ENCODE results near the gene FMN2.
A peak's percentile ranks its signal among the peaks of the same experiment; 100 is the strongest.

FMN2 gene

DNA sequence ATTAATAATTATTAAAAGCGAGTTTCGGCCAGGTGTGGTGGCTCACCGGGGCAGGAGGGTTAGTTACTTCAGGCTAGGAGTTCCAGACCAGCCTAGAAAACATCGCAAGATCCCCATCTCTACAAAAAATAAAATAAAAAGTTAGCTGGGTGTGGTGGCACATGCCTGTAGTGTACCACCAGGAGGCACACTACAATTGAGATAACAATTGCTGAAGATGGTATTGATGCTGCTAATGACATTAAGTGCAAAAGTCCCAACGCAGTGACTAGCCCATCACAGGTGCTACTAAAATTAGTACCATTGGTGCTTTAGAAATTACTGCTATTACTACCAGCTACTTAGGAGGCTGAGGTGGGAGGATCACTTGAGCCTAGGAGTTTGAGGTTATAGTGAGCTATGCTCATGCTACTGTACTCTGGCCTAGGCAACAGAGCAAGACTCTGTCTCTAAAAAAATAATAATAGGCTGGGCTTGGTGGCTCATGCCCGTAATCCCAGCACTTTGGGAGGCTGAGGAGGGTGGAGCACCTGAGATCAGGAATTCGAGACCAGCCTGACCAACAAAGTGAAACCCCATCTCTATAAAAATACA lies 363.6 kb downstream of the FMN2 start:
- peak; percentile 26 for DNase-seq

DNA sequence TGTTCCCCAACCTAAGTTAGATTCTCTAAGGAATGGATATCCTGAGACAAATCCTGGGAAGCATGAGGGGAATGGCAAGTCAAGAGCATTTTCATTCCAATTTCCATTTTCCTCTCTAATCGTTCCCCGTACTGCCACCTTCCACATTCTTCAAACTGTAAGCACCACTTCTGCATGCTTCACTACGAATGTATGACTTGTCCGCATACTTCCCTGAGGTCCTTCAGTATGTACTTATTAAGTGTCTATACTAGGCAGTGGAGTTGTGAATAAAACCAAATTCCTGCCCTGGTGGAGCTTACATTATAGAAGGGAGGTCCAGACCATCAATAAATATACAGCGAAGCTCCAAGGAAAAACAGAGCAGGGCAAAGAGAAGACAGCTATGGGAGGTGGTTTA lies 365.5 kb downstream of the FMN2 start:
- DNase-seq = no peak

- no peak for DNase-seq
These were observed 370.6 kb downstream of the FMN2 start for GRCh38 chr1:240462277-240462676.

GRCh38 chr1:240462766-240463395 lies 371.2 kb downstream of the FMN2 start:
- DNase-seq = no peak

GRCh38 chr1:240464099-240464498 lies 372.4 kb downstream of the FMN2 start:
- DNase-seq = no peak

DNA sequence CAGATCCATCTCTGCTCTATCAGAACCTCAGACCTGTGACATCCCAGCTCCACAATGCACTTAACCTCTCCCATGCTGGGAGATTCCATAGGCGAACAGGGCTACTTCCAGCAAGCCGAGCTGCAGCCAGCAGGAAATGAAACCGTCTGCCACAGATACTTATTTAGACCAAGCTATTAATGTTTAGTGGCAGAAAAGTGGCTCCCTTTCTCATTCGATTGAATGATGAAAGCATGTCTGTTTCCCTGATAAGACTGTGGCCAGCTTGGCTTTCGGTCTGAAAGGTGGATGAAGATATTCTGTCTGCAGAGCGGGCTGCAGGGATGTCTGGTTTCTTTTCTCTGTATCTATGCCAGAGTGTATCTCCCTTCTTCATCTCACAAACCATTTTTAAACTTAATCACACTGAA lies 373.9 kb downstream of the FMN2 start:
- DNase-seq = no peak

DNA sequence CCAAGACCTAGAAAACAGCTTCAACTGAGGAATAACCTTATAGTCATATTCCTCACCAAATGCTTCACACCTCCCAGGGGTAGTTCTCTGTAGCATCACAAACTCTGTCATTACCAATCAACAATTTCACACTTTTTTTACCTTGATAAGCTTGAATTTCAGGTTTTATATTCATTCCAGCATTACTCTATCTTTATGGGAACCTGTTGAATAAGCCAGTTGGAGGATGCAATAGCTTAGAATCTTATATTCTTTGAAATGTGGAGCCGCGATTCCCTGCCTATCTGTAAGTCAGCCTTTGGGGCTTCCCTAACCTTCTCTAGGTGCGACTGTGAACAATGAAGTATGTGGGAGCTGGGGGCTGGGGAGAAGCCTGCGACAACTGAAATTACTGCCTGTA lies 374.8 kb downstream of the FMN2 start:
- DNase-seq = no peak

DNA sequence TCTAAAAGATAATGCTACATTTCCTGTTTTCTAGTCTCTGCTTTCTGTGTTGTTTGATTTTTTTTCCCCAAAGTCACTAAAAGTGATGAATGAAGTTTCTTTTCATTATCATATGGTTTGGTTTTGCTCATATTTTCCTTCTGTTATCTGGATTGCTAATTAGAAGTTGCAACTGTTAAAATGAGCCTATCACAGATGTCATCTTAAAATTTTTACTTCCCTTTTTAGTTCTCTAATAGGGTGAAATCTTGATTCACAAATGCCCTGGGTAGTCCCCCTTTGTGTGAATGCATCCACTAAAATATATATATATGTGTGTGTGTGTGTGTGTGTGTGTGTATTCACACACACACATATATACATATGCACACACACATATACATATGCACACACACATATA lies 376.2 kb downstream of the FMN2 start:
- no peak for DNase-seq

DNA sequence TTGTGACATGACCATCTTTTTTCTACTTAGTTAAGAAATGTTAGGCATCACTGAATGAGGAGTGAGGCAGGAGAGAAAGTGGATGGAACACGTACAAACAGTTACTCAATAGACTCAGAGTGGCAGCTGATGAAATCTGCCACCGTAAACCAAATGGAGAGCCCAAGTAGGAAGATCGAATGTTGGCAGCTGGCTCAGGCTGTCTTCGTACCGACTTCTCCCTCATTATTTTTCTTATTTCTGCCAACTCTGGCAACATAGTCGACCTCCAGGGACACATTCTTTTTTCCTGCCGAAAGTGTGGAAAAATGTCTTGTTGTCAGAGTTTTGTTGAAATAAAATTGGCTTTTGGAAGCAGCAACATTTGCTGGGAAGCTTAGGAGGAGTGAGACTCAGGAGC lies 377.0 kb downstream of the FMN2 start:
- DNase-seq = no peak

- DNase-seq = peak; percentile 9
These were observed 382.5 kb downstream of the FMN2 start for GRCh38 chr1:240474133-240474614.

DNA sequence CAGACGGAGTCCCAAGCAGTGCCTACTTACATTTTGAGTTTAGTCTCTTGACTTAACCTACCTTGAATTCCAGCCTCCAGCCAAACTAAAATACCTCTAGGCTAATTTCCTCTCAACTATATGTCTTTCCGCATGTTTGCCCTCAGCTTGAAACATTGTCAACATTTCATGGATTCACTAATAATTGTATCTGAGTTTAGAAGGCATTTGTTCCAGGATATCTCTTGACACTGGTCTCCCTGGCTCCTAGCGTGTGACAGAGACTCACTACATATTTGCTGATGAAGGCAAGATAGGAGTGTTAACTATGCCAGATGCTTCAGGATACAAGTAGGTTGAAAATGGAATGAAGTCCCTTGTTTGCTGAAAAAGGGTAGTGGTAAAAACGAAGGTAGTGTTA lies 384.1 kb downstream of the FMN2 start:
- DNase-seq = no peak

DNA sequence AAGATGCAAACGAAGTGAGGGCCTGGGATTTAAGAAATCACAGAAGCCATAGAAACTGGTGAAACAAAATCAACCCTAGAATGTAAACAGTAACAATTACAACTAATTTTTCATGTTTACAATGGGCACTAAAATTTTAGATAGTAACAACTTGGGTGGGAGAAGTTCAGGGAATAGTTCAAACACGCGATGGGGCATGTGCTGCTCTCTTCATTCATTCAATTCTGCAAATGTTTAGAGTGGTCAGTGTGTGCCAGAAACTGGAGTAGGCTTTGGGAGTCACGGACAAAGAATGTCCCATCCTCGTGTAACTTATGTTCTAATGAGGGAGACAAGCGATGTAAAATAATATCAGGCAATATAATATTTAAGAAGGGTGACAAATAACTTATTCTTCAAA lies 386.9 kb downstream of the FMN2 start:
- no peak for DNase-seq

DNA sequence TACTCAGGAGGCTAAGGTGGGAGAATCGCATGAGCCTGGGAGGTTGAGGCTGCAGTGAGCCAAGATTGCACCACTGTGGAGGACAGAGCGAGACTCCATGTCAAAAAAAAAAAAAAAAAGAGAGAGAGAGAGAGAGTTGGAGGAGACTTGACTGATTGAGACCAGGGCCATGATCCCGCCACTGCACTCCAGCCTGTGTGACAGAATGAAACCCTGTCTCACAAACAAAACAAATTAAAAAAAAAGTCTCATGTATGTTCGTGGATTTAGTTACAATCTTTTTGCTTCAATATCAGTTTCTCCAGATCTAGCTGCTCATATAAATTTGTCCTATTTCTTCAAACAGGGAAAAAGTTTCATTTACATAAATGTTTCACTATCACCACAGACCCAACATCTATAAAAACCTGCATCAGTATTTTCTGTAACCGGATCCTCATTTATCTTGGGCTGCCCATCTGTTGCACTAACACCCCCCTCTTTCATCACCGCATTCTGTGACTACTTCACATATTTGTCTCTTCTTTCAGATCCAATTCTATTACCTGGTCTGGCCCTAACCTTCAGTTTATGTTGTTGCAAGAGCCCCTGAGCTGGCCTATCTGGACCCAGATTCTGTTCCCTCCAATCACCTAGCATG lies 393.2 kb downstream of the FMN2 start:
- DNase-seq = no peak

DNA sequence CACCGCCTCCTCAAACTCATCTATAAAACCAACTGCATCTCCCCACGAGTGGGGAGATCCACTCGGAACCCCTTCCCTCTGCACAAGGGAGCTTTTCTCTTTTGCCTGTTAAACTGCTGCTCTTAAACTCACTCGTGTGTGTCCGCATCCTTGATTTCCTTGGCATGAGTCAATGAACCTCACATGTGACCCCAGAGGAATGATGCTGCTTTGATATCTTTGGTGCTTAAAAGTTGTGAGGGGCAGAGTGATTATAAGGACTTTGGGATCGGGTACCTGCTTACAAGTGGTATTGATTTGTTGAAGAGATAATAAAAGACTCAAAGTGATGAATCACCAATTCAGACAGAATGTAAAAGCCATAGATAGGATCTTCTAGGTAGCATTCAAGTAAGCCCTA lies 394.9 kb downstream of the FMN2 start:
- DNase-seq = no peak

DNA sequence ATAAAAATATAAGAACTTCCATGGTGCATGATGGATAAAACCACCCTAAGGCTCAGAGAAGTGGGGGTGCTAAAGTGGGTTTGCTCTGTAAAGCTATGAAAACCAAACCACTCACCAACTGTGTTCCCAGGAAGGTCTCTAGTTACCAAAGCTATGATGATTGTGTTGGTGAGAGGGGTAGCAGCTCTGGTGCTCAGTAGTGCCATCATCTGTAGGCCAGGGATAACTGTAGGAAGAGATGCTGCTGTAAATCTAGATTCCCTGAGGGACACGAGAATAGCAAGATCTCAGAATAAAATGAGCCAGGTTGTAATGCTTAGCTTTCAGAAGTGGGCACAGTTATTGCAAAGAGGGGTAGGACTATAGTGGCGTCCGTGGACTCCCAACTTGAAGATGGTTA lies 395.8 kb downstream of the FMN2 start:
- DNase-seq = no peak

DNA sequence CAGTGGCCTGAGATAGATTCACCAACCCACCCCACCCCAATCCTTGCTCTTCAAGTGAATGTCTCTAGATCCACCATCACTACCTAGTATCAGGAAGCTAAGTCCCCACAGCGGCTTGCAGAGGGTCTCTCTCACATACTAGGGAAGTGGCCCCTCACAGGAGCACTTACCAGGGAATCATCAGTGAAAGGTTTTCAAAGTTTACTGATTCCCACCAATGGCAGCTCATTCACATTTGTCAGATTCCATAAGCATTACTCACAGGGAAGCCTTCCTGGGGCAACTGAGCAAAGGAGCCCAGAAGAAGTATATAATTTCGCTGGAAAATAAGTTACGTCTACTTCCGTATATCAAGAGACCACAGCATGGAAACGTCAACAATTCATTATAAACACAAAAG lies 399.5 kb downstream of the FMN2 start:
- DNase-seq = no peak

DNA sequence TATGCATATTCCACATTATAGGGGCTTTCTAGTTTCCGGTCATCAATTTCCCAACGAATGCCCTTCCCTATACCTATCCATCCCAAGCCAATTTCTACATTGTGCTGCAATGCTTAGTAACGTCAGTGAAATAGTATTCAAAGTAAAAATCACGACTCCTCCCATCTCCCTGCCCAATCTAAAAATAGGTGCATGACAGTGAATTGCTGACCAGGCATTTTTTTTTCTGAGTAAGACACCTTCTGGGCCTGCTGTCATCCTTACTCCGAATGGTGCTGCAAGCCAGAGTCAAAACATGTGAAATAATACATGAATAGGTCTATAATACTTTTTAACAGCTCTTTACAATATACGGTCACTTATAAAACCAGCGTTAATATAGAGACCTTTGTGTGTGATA lies 400.1 kb downstream of the FMN2 start:
- DNase-seq = no peak

GRCh38 chr1:240492832-240493440 lies 401.3 kb downstream of the FMN2 start:
- DNase-seq = no peak

- no peak for DNase-seq
These were observed 403.9 kb downstream of the FMN2 start for GRCh38 chr1:240495601-240496000.

- DNase-seq = no peak
These were observed 404.7 kb downstream of the FMN2 start for GRCh38 chr1:240496356-240496755.

DNA sequence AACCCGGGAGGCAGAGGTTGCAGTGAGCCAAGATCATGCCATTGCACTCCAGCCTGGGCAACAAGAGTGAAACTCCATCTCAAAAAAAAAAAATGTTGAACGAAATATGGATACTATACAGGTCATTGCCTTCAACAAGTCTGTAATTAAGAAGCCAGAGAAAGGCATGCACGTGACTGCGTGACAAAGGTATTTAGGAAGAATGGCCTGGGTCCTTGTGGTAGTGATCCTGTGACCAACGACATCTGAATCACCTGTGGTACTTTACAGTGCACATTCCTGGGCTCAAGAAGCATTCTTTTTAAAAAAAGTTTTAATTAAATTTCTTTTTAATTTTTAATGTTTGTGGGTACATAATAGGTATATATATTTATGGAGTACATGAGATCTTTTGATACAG lies 405.3 kb downstream of the FMN2 start:
- DNase-seq = no peak

DNA sequence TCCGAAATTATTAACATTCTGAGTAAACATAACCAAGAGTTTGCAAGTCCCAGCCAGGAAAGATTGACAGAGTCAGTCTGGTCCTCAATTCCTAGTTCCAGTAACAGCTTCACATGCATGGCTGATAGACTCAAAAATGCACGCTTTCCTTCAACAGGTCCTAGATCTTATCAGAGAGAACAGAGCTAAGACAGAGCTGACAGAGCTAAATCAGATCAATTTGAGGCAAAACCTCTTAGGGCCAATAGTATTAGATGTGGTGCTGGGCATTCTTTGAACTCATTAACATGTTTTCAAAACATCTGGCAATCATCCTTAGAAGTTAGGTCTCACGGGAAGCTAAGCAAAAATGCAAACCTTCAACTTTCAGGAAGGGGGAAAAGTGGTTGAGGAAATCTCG lies 406.2 kb downstream of the FMN2 start:
- DNase-seq = no peak

GRCh38 chr1:240498335-240498734 lies 406.7 kb downstream of the FMN2 start:
- DNase-seq = no peak

DNA sequence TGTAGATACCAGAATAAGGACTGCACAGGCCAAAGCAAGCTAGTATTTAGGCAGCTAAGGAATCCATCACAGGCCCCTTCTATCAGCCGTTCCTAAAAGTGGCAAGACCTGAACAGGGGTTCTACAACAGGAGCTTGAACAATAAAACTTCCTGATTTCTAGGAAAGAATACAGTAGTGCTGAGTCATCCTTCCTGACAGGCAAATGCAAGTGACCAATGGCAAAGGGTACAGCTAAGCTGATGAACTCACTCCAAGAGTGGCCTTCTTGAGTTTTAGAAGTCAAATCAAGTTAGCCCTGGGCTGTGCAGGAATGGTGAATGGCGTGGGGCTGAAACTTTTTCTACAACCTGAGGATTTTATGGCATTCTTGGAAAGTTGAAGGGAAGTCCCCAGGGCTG lies 407.3 kb downstream of the FMN2 start:
- peak; percentile 4 for DNase-seq

All from activated CD4-positive, alpha-beta T cell treated with anti-CD3 and anti-CD28 coated beads, Interleukin-2, amount 50 U/mL, for 16 hours (primary cell).